PC-9 (cell line): Measurements from ENCODE around the gene RSL1D1. TPM values are rescaled to one million over a fixed set of nuclear protein-coding genes. Genes with fewer than 3 reads are reported as not detected.

ENCODE experiments used
- BruUV-seq: library from RNA; stranded (reverse); fragments of 400-500 nt; replicated peaks from 2 replicates; lab custom pipeline; 2021; lab: Mats Ljungman, UMichigan
- CTCF ChIA-PET: fragments of 300-600 bp; sonication (Branson Sonifier 250); formaldehyde crosslinking; loops from one replicate; lab custom pipeline; 2022; ENCODE audit warnings: antibody characterized with exemption; lab: Charles Lee
- POLR2A ChIA-PET: fragments of 300-600 bp; sonication (Branson Sonifier 250); formaldehyde crosslinking; loops from one replicate; lab custom pipeline; 2022; ENCODE audit warnings: antibody characterized with exemption; ENCODE audit not compliant: unreplicated experiment; lab: Charles Lee
- DNase-seq, 2 experiments: peaks; one replicate each; pipeline versions ENCODE4 v3.0.0 to v3.0.0-alpha.2; 2015 to 2022; ENCODE audit warnings: mixed read lengths in 1 of 2
- H2AFZ ChIP-seq: fragments of 200-600 bp; sonication (generic); 2 replicates; pipeline ENCODE4 v1.8.1; 2017; ENCODE audit warnings: antibody characterized with exemption
- H3F3A ChIP-seq: fragments of 200-600 bp; sonication (generic); 2 replicates; pipeline ENCODE4 v1.8.1; 2017; ENCODE audit warnings: antibody characterized with exemption, mild to moderate bottlenecking, low read depth; ENCODE audit not compliant: insufficient read depth
- H3K27ac ChIP-seq: fragments of 200-600 bp; sonication (generic); 2 replicates; pipeline ENCODE4 v1.6.1; 2016; ENCODE audit warnings: mixed run types
- H3K27me3 ChIP-seq: fragments of 200-600 bp; sonication (generic); 2 replicates; pipeline ENCODE4 v1.6.1; 2016; ENCODE audit warnings: low read depth, mixed run types; ENCODE audit not compliant: insufficient read depth
- H3K36me3 ChIP-seq: fragments of 200-600 bp; sonication (generic); 2 replicates; pipeline ENCODE4 v1.6.1; 2016; ENCODE audit warnings: low read depth, mixed run types
- H3K4me1 ChIP-seq: fragments of 200-600 bp; sonication (generic); replicated peaks from 2 replicates; pipeline ENCODE4 v1.6.1; 2016; ENCODE audit warnings: mixed run types; ENCODE audit not compliant: insufficient read depth
- H3K4me2 ChIP-seq: fragments of 200-600 bp; sonication (generic); 2 replicates; pipeline ENCODE4 v1.6.1; 2017; ENCODE audit warnings: mixed run types
- H3K4me3 ChIP-seq: fragments of 200-600 bp; sonication (generic); 2 replicates; pipeline ENCODE4 v1.6.1; 2016; ENCODE audit warnings: mixed run types
- H3K79me2 ChIP-seq: fragments of 200-600 bp; sonication (generic); 2 replicates; pipeline ENCODE4 v1.6.1; 2017; ENCODE audit warnings: low read depth, mixed run types
- H3K9me2 ChIP-seq: fragments of 200-600 bp; sonication (generic); 2 replicates; pipeline ENCODE4 v1.8.1; 2017; ENCODE audit warnings: mild to moderate bottlenecking; ENCODE audit not compliant: insufficient read depth
- H3K9me3 ChIP-seq: fragments of 200-600 bp; sonication (generic); 2 replicates; pipeline ENCODE4 v1.8.1; 2016; ENCODE audit warnings: low read depth; ENCODE audit not compliant: insufficient read depth
- H4K20me1 ChIP-seq: fragments of 200-600 bp; sonication (generic); 2 replicates; pipeline ENCODE4 v1.8.1; 2017; ENCODE audit not compliant: insufficient read depth
- CTCF ChIP-seq: fragments of 200-600 bp; sonication (generic); conservative IDR thresholded peaks from 2 replicates; pipeline ENCODE4 v1.6.1; 2017; ENCODE audit warnings: mixed run types, antibody characterized with exemption, mild to moderate bottlenecking, moderate library complexity
- EZH2 ChIP-seq: fragments of 200-600 bp; sonication (generic); IDR thresholded peaks from 2 replicates; pipeline ENCODE4 v1.8.0; 2017; ENCODE audit warnings: antibody characterized with exemption, low read depth
- intact Hi-C: fragments of 100-400 bp; cut with micrococcal nuclease; formaldehyde crosslinking; loops from one replicate; pipeline ENCODE4 v1.10.0; 2022; ENCODE audit not compliant: unreplicated experiment
- total RNA-seq: library from RNA; stranded (reverse); gene quantifications from 2 replicates; pipeline ENCODE4 v1.2.3, GENCODE V29; 2021

The RSL1D1 gene
- total RNA-seq, 1 experiment from 2014 or later, result 226 TPM

GRCh38 chr16:11801481-11802021, 49.8 kb downstream of the RSL1D1 start:
- ChIA-PET CTCF (no interaction called here), POLR2A (no interaction called here)
- Histone ChIP-seq H3K27me3 (no peaks in the 10 kb centered on the region), H3K4me2 (no peak overlapping the region), H3K4me1 (peaks cover 9% of the 10 kb centered on the region), H3K79me2 (peaks cover 10% of the 10 kb centered on the region), H3K9me3 (no peaks in the 10 kb centered on the region), H3K27ac (no peak overlapping the region), H2AFZ (no peak overlapping the region), H3F3A (peaks cover 14% of the 10 kb centered on the region; the same call in 1 of the 2 replicates), H4K20me1 (no peaks in the 10 kb centered on the region), H3K4me3 (no peak overlapping the region), H3K36me3 (no peaks in the 10 kb centered on the region), H3K9me2 (no peaks in the 10 kb centered on the region)
- intact Hi-C loops, result no loop called here
- TF ChIP-seq EZH2 (no peak), CTCF (no peak)
- BruUV-seq, result no TSS peak
- DNase-seq, result no peak

GRCh38 chr16:11800382-11800718, 51.0 kb downstream of the RSL1D1 start:
- H3K36me3 ChIP-seq, result 0 out of 2 replicates have a peak, but pooled peaks cover 2% of the 10 kb centered on the region
- no peak overlapping the region for H3K4me2 ChIP-seq
- H3K27ac ChIP-seq, result no peak overlapping the region
- POLR2A ChIA-PET, result no interaction called here
- BruUV-seq, result no TSS peak
- H3K9me2 ChIP-seq, result no peaks in the 10 kb centered on the region
- peaks cover 22% of the 10 kb centered on the region for H3K79me2 ChIP-seq
- CTCF ChIA-PET, result no interaction called here
- H3K4me3 ChIP-seq, result no peak overlapping the region
- TF ChIP-seq CTCF, result no peak
- H4K20me1 ChIP-seq, result peaks cover 5% of the 10 kb centered on the region; the same call in 1 of the 2 replicates
- H3F3A ChIP-seq, result peaks cover 14% of the 10 kb centered on the region; the same call in 1 of the 2 replicates
- no peaks in the 10 kb centered on the region for H3K9me3 ChIP-seq
- DNase-seq, result no peak
- no peak overlapping the region for H2AFZ ChIP-seq
- peaks cover 15% of the 10 kb centered on the region for H3K4me1 ChIP-seq
- H3K27me3 ChIP-seq, result no peaks in the 10 kb centered on the region
- intact Hi-C loops, result no loop called here

- Histone ChIP-seq H3K79me2 (peaks cover 28% of the 10 kb centered on the region), H3K9me3 (no peaks in the 10 kb centered on the region), H3K9me2 (no peaks in the 10 kb centered on the region), H3F3A (peaks cover 19% of the 10 kb centered on the region; the same call in 1 of the 2 replicates), H3K36me3 (0 out of 2 replicates have a peak, but pooled peaks cover 7% of the 10 kb centered on the region), H3K27ac (no peak overlapping the region), H3K4me3 (no peak overlapping the region), H2AFZ (no peak overlapping the region), H3K4me2 (no peak overlapping the region), H3K4me1 (peaks cover 15% of the 10 kb centered on the region), H3K27me3 (no peaks in the 10 kb centered on the region), H4K20me1 (peaks cover 10% of the 10 kb centered on the region)
- BruUV-seq, result no TSS peak
- intact Hi-C loops, result loop anchor here (5.0 kb wide), 1 partner anchor 57 kb away; the partner anchor contains the start of gene TXNDC11
- ChIA-PET POLR2A (no interaction called here), CTCF (no interaction called here)
- DNase-seq, result no peak
- TF ChIP-seq CTCF (no peak), EZH2 (no peak)
These were observed 51.6 kb downstream of the RSL1D1 start for GRCh38 chr16:11799509-11800381.
